Neuronal stem cell (in vitro differentiated cells): ENCODE results near the gene CHRNA1.

Source experiments
- DNase-seq: peaks from one replicate; pipeline ENCODE4 v3.0.0-alpha.2; 2013; ENCODE audit warnings: low spot score
- H2AFZ ChIP-seq: one replicate; pipeline ENCODE4 v1.6.1; 2013; ENCODE audit warnings: mild to moderate bottlenecking, low read length, inconsistent platforms
- H2AK5ac ChIP-seq: 2 replicates; pipeline ENCODE4 v1.6.1; 2013; ENCODE audit warnings: low read depth, mild to moderate bottlenecking, inconsistent platforms, low read length, moderate library complexity, mixed read lengths
- H2BK120ac ChIP-seq: 2 replicates; pipeline ENCODE4 v1.6.1; 2013; ENCODE audit warnings: low read depth, mild to moderate bottlenecking, inconsistent platforms, low read length, moderate library complexity, mixed read lengths
- H2BK12ac ChIP-seq: one replicate; pipeline ENCODE4 v1.6.1; 2013; ENCODE audit warnings: low read length, inconsistent platforms
- H2BK15ac ChIP-seq: 2 replicates; pipeline ENCODE4 v1.6.1; 2013; ENCODE audit warnings: mild to moderate bottlenecking, low read length, inconsistent platforms, mixed read lengths
- H2BK5ac ChIP-seq: one replicate; pipeline ENCODE4 v1.6.1; 2013; ENCODE audit warnings: inconsistent platforms, mild to moderate bottlenecking, low read length, moderate library complexity
- H3K14ac ChIP-seq: one replicate; pipeline ENCODE4 v1.6.1; 2013; ENCODE audit warnings: low read length, inconsistent platforms
- H3K18ac ChIP-seq: 2 replicates; pipeline ENCODE4 v1.6.1; 2013; ENCODE audit warnings: low read length, inconsistent platforms
- H3K23ac ChIP-seq: 2 replicates; pipeline ENCODE4 v1.6.1; 2013; ENCODE audit warnings: low read depth, mild to moderate bottlenecking, mixed read lengths, low read length, inconsistent platforms; ENCODE audit not compliant: poor library complexity
- H3K27ac ChIP-seq: replicated peaks from 3 replicates; pipeline ENCODE4 v1.5.1; 2013; ENCODE audit warnings: low read length, inconsistent platforms
- H3K27me3 ChIP-seq, 3 experiments: 2 replicates each; pipeline ENCODE4 v1.6.1; 2013; ENCODE audit warnings: low read length in 3 of 3, mild to moderate bottlenecking in 2 of 3, inconsistent platforms in 1 of 3, low read depth in 1 of 3, mixed read lengths in 1 of 3, moderate library complexity in 1 of 3; ENCODE audit not compliant: control insufficient read depth in 3 of 3, insufficient read depth in 3 of 3
- H3K36me3 ChIP-seq, 2 donors: replicated peaks in 1 of 2; 2 replicates each; pipeline ENCODE4 v1.6.1; 2013; ENCODE audit warnings: low read length in 2 of 2; ENCODE audit not compliant: control insufficient read depth in 2 of 2, insufficient read depth in 2 of 2
- H3K4ac ChIP-seq: 2 replicates; pipeline ENCODE4 v1.6.1; 2013; ENCODE audit warnings: inconsistent platforms, mild to moderate bottlenecking, low read length, moderate library complexity
- H3K4me1 ChIP-seq, 2 donors: 1 replicate in 1 of 2; 2 replicates in 1 of 2; pipeline ENCODE4 v1.6.1; 2013; ENCODE audit warnings: low read length in 2 of 2, low read depth in 1 of 2; ENCODE audit not compliant: control insufficient read depth in 2 of 2, insufficient read depth in 1 of 2
- H3K4me2 ChIP-seq: one replicate; pipeline ENCODE4 v1.6.1; 2013; ENCODE audit warnings: mild to moderate bottlenecking, low read length, inconsistent platforms; ENCODE audit not compliant: insufficient read depth, poor library complexity, severe bottlenecking
- H3K4me3 ChIP-seq, 2 donors: 2 replicates each; pipeline ENCODE4 v1.5.1; 2013; ENCODE audit warnings: low read length in 2 of 2, mild to moderate bottlenecking in 2 of 2, inconsistent platforms in 1 of 2, moderate library complexity in 1 of 2
- H3K79me1 ChIP-seq: one replicate; pipeline ENCODE4 v1.6.1; 2013; ENCODE audit warnings: low read depth, mild to moderate bottlenecking, inconsistent platforms, low read length, moderate library complexity
- H3K9ac ChIP-seq: one replicate; pipeline ENCODE4 v1.6.1; 2013; ENCODE audit warnings: mild to moderate bottlenecking, low read depth, low read length, inconsistent platforms; ENCODE audit not compliant: poor library complexity
- H3K9me3 ChIP-seq, 2 donors: replicated peaks in 1 of 2; 2 replicates each; pipeline versions ENCODE3 to v1.6.1; 2013; ENCODE audit warnings: low read length in 2 of 2, mild to moderate bottlenecking in 2 of 2, inconsistent platforms in 1 of 2, low read depth in 1 of 2, mixed read lengths in 1 of 2, moderate library complexity in 1 of 2; ENCODE audit not compliant: control insufficient read depth in 2 of 2, insufficient read depth in 1 of 2
- H4K8ac ChIP-seq: one replicate; pipeline ENCODE4 v1.6.1; 2013; ENCODE audit warnings: low read depth, mild to moderate bottlenecking, inconsistent platforms, low read length, moderate library complexity
- H4K91ac ChIP-seq: one replicate; pipeline ENCODE4 v1.6.1; 2013; ENCODE audit warnings: low read length, low read depth, mild to moderate bottlenecking, inconsistent platforms; ENCODE audit not compliant: poor library complexity
- WGBS, 2 donors: extraction: QIAGEN DNeasy Blood & Tissue Kit; methylation state at CpG; one replicate each; pipeline ENCODE4 v1.1.7; 2013; ENCODE audit warnings: missing lambda C conversion rate in 2 of 2, mixed read lengths in 1 of 2; ENCODE audit not compliant: insufficient read length in 2 of 2, insufficient replicate concordance in 1 of 2; ENCODE audit errors: extremely low coverage in 2 of 2; 5-methylcytosine and 5-hydroxymethylcytosine counted together

Gene CHRNA1

DNA sequence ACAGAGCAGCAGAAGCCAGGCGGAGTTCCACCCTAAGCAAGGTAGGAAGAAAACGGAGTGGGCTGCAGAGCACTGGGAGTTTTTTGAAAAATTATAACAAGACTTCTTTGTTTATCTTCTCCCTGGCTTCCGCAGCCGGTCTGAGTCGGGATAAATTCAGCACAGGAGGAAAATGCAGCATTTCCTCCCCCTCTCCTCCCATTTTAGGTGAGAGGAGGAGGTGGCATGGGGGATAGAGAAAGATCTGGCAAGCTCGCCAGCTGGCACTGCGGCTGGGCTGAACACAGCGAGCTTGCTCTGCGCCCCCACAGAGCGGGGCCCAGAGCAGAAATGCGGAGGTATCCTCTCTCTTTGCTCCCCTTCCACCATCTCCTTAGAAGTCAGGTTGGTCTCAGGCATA lies 17.7 kb upstream of the CHRNA1 start:
- Histone ChIP-seq H3K9ac (no peak overlapping the region), H3K4me1 (peaks cover 8 to 31% of the 10 kb centered on the region in 2 donors), H3K79me1 (no peaks in the 10 kb centered on the region), H3K14ac (no peak overlapping the region), H3K23ac (no peak overlapping the region), H2AFZ (peak overlapping the region; percentile 35), H3K4ac (no peak overlapping the region), H2BK12ac (no peak overlapping the region), H2AK5ac (no peak overlapping the region), H3K27ac (no peak overlapping the region), H4K91ac (no peak overlapping the region), H3K9me3 (no peaks in the 10 kb centered on the region), H3K4me3 (no peak overlapping the region), H4K8ac (no peak overlapping the region), H3K4me2 (no peak overlapping the region), H3K18ac (peak overlapping the region; percentile 23), H3K27me3 (no peaks in the 10 kb centered on the region), H2BK5ac (no peak overlapping the region), H2BK15ac (no peak overlapping the region), H3K36me3 (peaks cover 0 to 1% of the 10 kb centered on the region in 2 donors), H2BK120ac (no peak overlapping the region)
- DNase-seq = no peak
- no CpG with 5 or more reads among the region's 11 CpGs for WGBS, 2 donors

GRCh38 chr2:174781298-174781697 lies 17.0 kb upstream of the CHRNA1 start:
- Histone ChIP-seq H2AFZ (no peak overlapping the region), H3K9ac (no peak overlapping the region), H2BK120ac (no peak overlapping the region), H3K27ac (no peak overlapping the region), H3K4me1 (peaks cover 11 to 24% of the 10 kb centered on the region in 2 donors), H3K9me3 (no peaks in the 10 kb centered on the region), H3K4me2 (no peak overlapping the region), H4K91ac (no peak overlapping the region), H2BK12ac (no peak overlapping the region), H2BK5ac (no peak overlapping the region), H3K18ac (peak overlapping the region; percentile 49), H3K27me3 (no peaks in the 10 kb centered on the region), H3K23ac (peak overlapping the region; percentile 46), H3K4me3 (no peak overlapping the region), H3K36me3 (peaks cover 0 to 1% of the 10 kb centered on the region in 2 donors), H2BK15ac (peak overlapping the region; percentile 47), H4K8ac (no peak overlapping the region), H2AK5ac (peak overlapping the region; percentile 68), H3K79me1 (no peaks in the 10 kb centered on the region), H3K14ac (peak overlapping the region; percentile 40), H3K4ac (no peak overlapping the region)
- no peak for DNase-seq
- WGBS, 2 donors = no CpG with 5 or more reads among the region's 9 CpGs

GRCh38 chr2:174780856-174781255 lies 16.6 kb upstream of the CHRNA1 start:
- Histone ChIP-seq H2BK15ac (peak overlapping the region; percentile 47), H2AK5ac (peak overlapping the region; percentile 68), H4K91ac (no peak overlapping the region), H4K8ac (no peak overlapping the region), H3K18ac (peak overlapping the region; percentile 49), H3K4me3 (no peak overlapping the region), H3K4me1 (peaks cover 11 to 21% of the 10 kb centered on the region in 2 donors), H2BK120ac (no peak overlapping the region), H2BK5ac (no peak overlapping the region), H3K27me3 (no peaks in the 10 kb centered on the region), H3K14ac (peak overlapping the region; percentile 40), H2AFZ (no peak overlapping the region), H2BK12ac (no peak overlapping the region), H3K4me2 (no peak overlapping the region), H3K23ac (peak overlapping the region; percentile 46), H3K9me3 (no peaks in the 10 kb centered on the region), H3K27ac (no peak overlapping the region), H3K36me3 (peaks cover 0 to 1% of the 10 kb centered on the region in 2 donors), H3K9ac (no peak overlapping the region), H3K79me1 (no peaks in the 10 kb centered on the region), H3K4ac (no peak overlapping the region)
- WGBS, 2 donors = no CpG with 5 or more reads among the region's 7 CpGs
- DNase-seq = no peak

- Histone ChIP-seq H4K8ac (no peak overlapping the region), H2BK120ac (no peak overlapping the region), H4K91ac (no peak overlapping the region), H3K14ac (no peak overlapping the region), H3K4me1 (peaks cover 11 to 16% of the 10 kb centered on the region in 2 donors), H3K4me3 (no peak overlapping the region), H2BK5ac (no peak overlapping the region), H3K79me1 (no peaks in the 10 kb centered on the region), H3K9me3 (no peaks in the 10 kb centered on the region), H2AK5ac (no peak overlapping the region), H3K27me3 (no peaks in the 10 kb centered on the region), H3K36me3 (no peaks in the 10 kb centered on the region), H2BK15ac (no peak overlapping the region), H3K4me2 (no peak overlapping the region), H3K18ac (no peak overlapping the region), H3K27ac (no peak overlapping the region), H3K4ac (no peak overlapping the region), H3K9ac (no peak overlapping the region), H3K23ac (no peak overlapping the region), H2AFZ (no peak overlapping the region), H2BK12ac (no peak overlapping the region)
- no CpG with 5 or more reads among the region's 5 CpGs for WGBS, 2 donors
- no peak for DNase-seq
Measured at GRCh38 chr2:174780191-174780840, 16.0 kb upstream of the CHRNA1 start.
